K562 (cell line): ENCODE measurements around the gene TARBP1. TPM values are rescaled to one million over a fixed set of nuclear protein-coding genes. Genes with fewer than 3 reads are reported as not detected.

ENCODE experiments used
- ARHGAP35 ChIP-seq: fragments of 450-650 bp; IDR thresholded peaks from 2 replicates; pipeline ENCODE4 v1.6.1; 2018; ENCODE audit not compliant: partially characterized antibody
- CTBP1 ChIP-seq: fragments of 450-650 bp; IDR thresholded peaks from 2 replicates; pipeline ENCODE4 v1.6.1; 2016; ENCODE audit warnings: borderline replicate concordance
- EP300 ChIP-seq: IDR thresholded peaks from 2 replicates; pipeline ENCODE4 v1.6.1; 2012; ENCODE audit warnings: low read length, improper control_type of control experiment
- ETS1 ChIP-seq: conservative IDR thresholded peaks from 2 replicates; pipeline ENCODE4 v1.6.1; 2011; ENCODE audit warnings: low read depth, mild to moderate bottlenecking, low read length; ENCODE audit not compliant: control insufficient read depth
- GABPB2 ChIP-seq: fragments of 250-450 bp; sonication (Bioruptor Pico); conservative IDR thresholded peaks from 2 replicates; pipeline ENCODE4 v1.5.1; 2021; ENCODE audit warnings: mild to moderate bottlenecking
- HOMEZ ChIP-seq: fragments of 250-450 bp; sonication (Bioruptor Pico); IDR thresholded peaks from 2 replicates; pipeline ENCODE4 v1.4.0; 2020; ENCODE audit warnings: mild to moderate bottlenecking, moderate library complexity
- KHSRP ChIP-seq: fragments of 450-650 bp; IDR thresholded peaks from 2 replicates; pipeline ENCODE4 v1.6.1; 2017
- KLF10 ChIP-seq: fragments of 250-450 bp; sonication (Bioruptor Pico); IDR thresholded peaks from 2 replicates; pipeline ENCODE4 v1.6.1; 2021; ENCODE audit warnings: matching md5 sums
- L3MBTL2 ChIP-seq: fragments of 450-650 bp; IDR thresholded peaks from 2 replicates; pipeline ENCODE4 v1.6.1; 2016; ENCODE audit warnings: mild to moderate bottlenecking, moderate library complexity
- MEF2A ChIP-seq: IDR thresholded peaks from 2 replicates; pipeline ENCODE4 v1.6.1; 2011; ENCODE audit warnings: low read depth, mild to moderate bottlenecking, low read length, moderate library complexity; ENCODE audit not compliant: control insufficient read depth
- NBN ChIP-seq: fragments of 450-650 bp; IDR thresholded peaks from 2 replicates; pipeline ENCODE4 v1.6.1; 2016; ENCODE audit warnings: low read depth, mild to moderate bottlenecking
- NELFE ChIP-seq: IDR thresholded peaks from 2 replicates; pipeline ENCODE4 v1.6.1; 2011; ENCODE audit warnings: mild to moderate bottlenecking; ENCODE audit not compliant: insufficient read depth, insufficient read length
- RBM17 ChIP-seq: fragments of 200-400 bp; formaldehyde crosslinking; IDR thresholded peaks from 2 replicates; pipeline ENCODE4 v1.6.1; 2017; ENCODE audit warnings: low read depth, mild to moderate bottlenecking, low read length, borderline replicate concordance
- SAP30 ChIP-seq: fragments of 200-600 bp; sonication (generic); IDR thresholded peaks from 2 replicates; pipeline ENCODE4 v1.6.1; 2012; ENCODE audit warnings: borderline replicate concordance, low read depth, mild to moderate bottlenecking, moderate library complexity, low read length, control low read depth, inconsistent platforms; ENCODE audit not compliant: insufficient read depth, poor library complexity, severe bottlenecking
- SP2 ChIP-seq: IDR thresholded peaks from 2 replicates; pipeline ENCODE4 v1.6.1; 2011; ENCODE audit warnings: mild to moderate bottlenecking, low read depth, low read length, moderate library complexity; ENCODE audit not compliant: poor library complexity, severe bottlenecking; ENCODE audit errors: extremely low read depth
- TAL1 ChIP-seq: fragments of 450-650 bp; IDR thresholded peaks from 2 replicates; pipeline ENCODE4 v1.6.1; 2016; ENCODE audit warnings: mild to moderate bottlenecking
- TCF3 ChIP-seq: sonication (generic); formaldehyde crosslinking; IDR thresholded peaks from 2 replicates; pipeline ENCODE4 v1.4.0; 2020; ENCODE audit warnings: mild to moderate bottlenecking, missing genetic modification reagents
- TCF7 ChIP-seq: sonication (generic); IDR thresholded peaks from 2 replicates; pipeline ENCODE4 v1.6.1; 2016; ENCODE audit warnings: antibody characterized with exemption, borderline replicate concordance
- XRCC3 ChIP-seq: fragments of 450-650 bp; IDR thresholded peaks from 2 replicates; pipeline ENCODE4 v1.6.1; 2017; ENCODE audit warnings: mild to moderate bottlenecking, moderate library complexity
- ZBTB5 ChIP-seq: fragments of 450-650 bp; IDR thresholded peaks from 2 replicates; pipeline ENCODE4 v1.6.1; 2017; ENCODE audit warnings: antibody characterized with exemption
- ZNF12 ChIP-seq: sonication (generic); formaldehyde crosslinking; IDR thresholded peaks from 2 replicates; pipeline ENCODE4 v1.4.0; 2020; ENCODE audit warnings: mild to moderate bottlenecking, missing genetic modification reagents
- ZNF184 ChIP-seq: sonication (generic); formaldehyde crosslinking; IDR thresholded peaks from 2 replicates; pipeline ENCODE4 v1.5.0; 2020; ENCODE audit warnings: missing genetic modification reagents
- ZNF224 ChIP-seq: sonication (generic); formaldehyde crosslinking; IDR thresholded peaks from 2 replicates; pipeline ENCODE4 v1.8.0; 2022; ENCODE audit warnings: mild to moderate bottlenecking, missing genetic modification reagents
- ZNF263 ChIP-seq: sonication (generic); formaldehyde crosslinking; IDR thresholded peaks from 2 replicates; pipeline ENCODE4 v1.8.0; 2022; ENCODE audit warnings: mild to moderate bottlenecking, missing genetic modification reagents, borderline replicate concordance
- ZNF384 ChIP-seq: IDR thresholded peaks from 2 replicates; pipeline ENCODE4 v1.6.1; 2012; ENCODE audit warnings: low read depth, low read length, improper control_type of control experiment
- ZNF41 ChIP-seq: fragments of 250-450 bp; sonication (Bioruptor Pico); conservative IDR thresholded peaks from 2 replicates; pipeline ENCODE4 v1.4.0; 2020; ENCODE audit warnings: mild to moderate bottlenecking
- ZNF431 ChIP-seq: sonication (generic); formaldehyde crosslinking; IDR thresholded peaks from 2 replicates; pipeline ENCODE4 v1.8.0; 2022; ENCODE audit warnings: mild to moderate bottlenecking, missing genetic modification reagents
- ZNF583 ChIP-seq: fragments of 250-450 bp; sonication (Bioruptor Pico); IDR thresholded peaks from 2 replicates; pipeline ENCODE4 v1.4.0; 2020
- ZNF695 ChIP-seq: fragments of 450-650 bp; formaldehyde crosslinking; IDR thresholded peaks from 2 replicates; pipeline ENCODE4 v1.4.0; 2020; ENCODE audit warnings: mild to moderate bottlenecking, moderate library complexity
- polyA plus RNA-seq, 8 experiments: library from polyadenylated mRNA; depleted of rRNA in 4 of 8; stranded (reverse) in 5 of 8; unstranded in 3 of 8; fragments of >200 nt; fragmentation: Nextera tagmentation in 2 of 8; fragmentation: Illumina TruSeq in 1 of 8; extraction: Ambion mirVana in 2 of 8; extraction: Trizol in 1 of 8; gene quantifications; 2 replicates each; pipeline versions ENCODE4 v1.2.1 to v1.2.3, GENCODE V29; 2011 to 2014; ENCODE audit warnings: inconsistent platforms in 1 of 8, missing spikeins in 1 of 8
- total RNA-seq, 7 experiments: library from RNA; depleted of rRNA in 6 of 7; stranded (reverse); fragments of >200 nt in 6 of 7; fragmentation: Illumina TruSeq in 2 of 7; extraction: Trizol in 2 of 7; gene quantifications; 2 replicates each; pipeline versions ENCODE4 v1.2.1 to v1.2.3, GENCODE V29; 2011 to 2021; ENCODE audit warnings: low replicate concordance in 1 of 7

The TARBP1 gene
- total and polyA plus RNA-seq, 9 of the 15 experiments (the other 6 are each of a cell fraction or from before 2014, with no cell fraction given), result 8.8 to 48.0 (median 22.9) TPM

- TF ChIP-seq ETS1, result no peak
- no peak for TF ChIP-seq RBM17
- TF ChIP-seq ARHGAP35, result no peak
- no peak for TF ChIP-seq ZNF12
- TF ChIP-seq XRCC3, result no peak
- TF ChIP-seq EP300, result peak; percentile 77
- no peak for TF ChIP-seq NBN
- TF ChIP-seq ZNF384, result no peak
- no peak for TF ChIP-seq SAP30
- no peak for TF ChIP-seq KLF10
- TF ChIP-seq ZNF263 (CRISPR knock-in tag), result no peak
- no peak for TF ChIP-seq SP2
- no peak for TF ChIP-seq ZBTB5
- TF ChIP-seq CTBP1, result peak; percentile 35; the same call in 1 of the 2 replicates
- TF ChIP-seq KHSRP, result no peak
- no peak for TF ChIP-seq ZNF184 (CRISPR knock-in tag)
- 0 out of 2 replicates have a peak, but pooled peaks have one; percentile 63 for TF ChIP-seq ZNF41
- TF ChIP-seq GABPB2, result no peak
- TF ChIP-seq TCF3 (CRISPR knock-in tag), result peak; percentile 82
- no peak for TF ChIP-seq MEF2A
- no peak for TF ChIP-seq NELFE
- no peak for TF ChIP-seq ZNF695 (CRISPR knock-in tag)
- no peak for TF ChIP-seq ZNF431 (CRISPR knock-in tag)
- no peak for TF ChIP-seq HOMEZ (CRISPR knock-in tag)
- no peak for TF ChIP-seq L3MBTL2
- TF ChIP-seq TAL1, result peak; percentile 69
- TF ChIP-seq TCF7, result no peak
- no peak for TF ChIP-seq ZNF224 (CRISPR knock-in tag)
- TF ChIP-seq ZNF583 (CRISPR knock-in tag), result peak; percentile 90
These were observed 117.8 kb downstream of the TARBP1 start (continued) for GRCh38 chr1:234361102-234361603.
